AG10803 (cell line): ENCODE data around the gene PRICKLE2.

Source experiments
- DNase-seq: peaks from one replicate; pipeline ENCODE4 v3.0.0; 2010; ENCODE audit warnings: low read depth
- H3K4me3 ChIP-seq: 2 replicates; pipeline ENCODE4 v1.5.1; 2011; ENCODE audit warnings: mild to moderate bottlenecking, low read length, control low read depth
- TF ChIP-seq, protein P1 (sequence below): conservative IDR thresholded peaks from 2 replicates; pipeline ENCODE4 v1.5.1; 2011; ENCODE audit warnings: mild to moderate bottlenecking, low read length, control low read depth, inconsistent platforms

Gene PRICKLE2

DNA sequence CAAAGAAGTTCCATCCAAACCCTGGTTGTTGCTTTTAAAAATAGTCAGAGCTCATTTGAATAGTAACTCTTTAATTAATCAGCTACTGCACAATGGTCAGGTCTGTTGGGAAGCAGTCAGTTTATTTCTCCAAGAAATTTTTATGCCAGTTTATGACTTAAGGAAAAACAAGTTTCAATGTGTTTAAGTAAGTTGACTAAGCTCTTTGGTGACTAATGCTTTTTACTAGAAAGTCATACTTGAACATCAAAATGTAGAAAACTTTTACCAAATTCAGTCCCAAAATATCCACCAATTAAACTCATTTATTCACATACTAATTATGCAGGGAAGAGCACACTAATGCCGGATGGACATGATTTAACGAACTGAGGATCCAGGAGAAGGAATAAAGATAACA lies 22.1 kb downstream of the PRICKLE2 start:
- DNase-seq: no peak
- TF ChIP-seq, protein P1, sequence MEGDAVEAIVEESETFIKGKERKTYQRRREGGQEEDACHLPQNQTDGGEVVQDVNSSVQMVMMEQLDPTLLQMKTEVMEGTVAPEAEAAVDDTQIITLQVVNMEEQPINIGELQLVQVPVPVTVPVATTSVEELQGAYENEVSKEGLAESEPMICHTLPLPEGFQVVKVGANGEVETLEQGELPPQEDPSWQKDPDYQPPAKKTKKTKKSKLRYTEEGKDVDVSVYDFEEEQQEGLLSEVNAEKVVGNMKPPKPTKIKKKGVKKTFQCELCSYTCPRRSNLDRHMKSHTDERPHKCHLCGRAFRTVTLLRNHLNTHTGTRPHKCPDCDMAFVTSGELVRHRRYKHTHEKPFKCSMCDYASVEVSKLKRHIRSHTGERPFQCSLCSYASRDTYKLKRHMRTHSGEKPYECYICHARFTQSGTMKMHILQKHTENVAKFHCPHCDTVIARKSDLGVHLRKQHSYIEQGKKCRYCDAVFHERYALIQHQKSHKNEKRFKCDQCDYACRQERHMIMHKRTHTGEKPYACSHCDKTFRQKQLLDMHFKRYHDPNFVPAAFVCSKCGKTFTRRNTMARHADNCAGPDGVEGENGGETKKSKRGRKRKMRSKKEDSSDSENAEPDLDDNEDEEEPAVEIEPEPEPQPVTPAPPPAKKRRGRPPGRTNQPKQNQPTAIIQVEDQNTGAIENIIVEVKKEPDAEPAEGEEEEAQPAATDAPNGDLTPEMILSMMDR: no peak
- no peak overlapping the region for H3K4me3 ChIP-seq

DNA sequence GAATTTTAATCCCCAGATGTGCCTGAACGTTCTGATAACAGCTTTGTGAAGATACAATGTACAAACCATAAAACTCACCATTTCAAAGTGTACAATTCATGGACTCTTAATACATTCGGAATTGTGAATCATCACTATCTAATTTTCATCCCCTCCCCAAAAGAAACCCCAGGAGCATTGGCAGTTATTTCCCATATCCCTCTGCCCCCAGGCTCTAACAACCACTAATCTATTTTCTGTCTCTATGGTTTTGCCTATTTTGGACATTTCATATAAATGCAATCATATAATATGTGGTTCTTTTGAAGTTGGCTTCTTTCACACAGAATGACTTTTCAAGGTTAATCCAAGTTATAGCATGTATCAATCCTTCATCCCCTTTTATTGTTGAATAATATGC lies 25.3 kb downstream of the PRICKLE2 start:
- TF ChIP-seq, protein P1: no peak
- no peak for DNase-seq

DNA sequence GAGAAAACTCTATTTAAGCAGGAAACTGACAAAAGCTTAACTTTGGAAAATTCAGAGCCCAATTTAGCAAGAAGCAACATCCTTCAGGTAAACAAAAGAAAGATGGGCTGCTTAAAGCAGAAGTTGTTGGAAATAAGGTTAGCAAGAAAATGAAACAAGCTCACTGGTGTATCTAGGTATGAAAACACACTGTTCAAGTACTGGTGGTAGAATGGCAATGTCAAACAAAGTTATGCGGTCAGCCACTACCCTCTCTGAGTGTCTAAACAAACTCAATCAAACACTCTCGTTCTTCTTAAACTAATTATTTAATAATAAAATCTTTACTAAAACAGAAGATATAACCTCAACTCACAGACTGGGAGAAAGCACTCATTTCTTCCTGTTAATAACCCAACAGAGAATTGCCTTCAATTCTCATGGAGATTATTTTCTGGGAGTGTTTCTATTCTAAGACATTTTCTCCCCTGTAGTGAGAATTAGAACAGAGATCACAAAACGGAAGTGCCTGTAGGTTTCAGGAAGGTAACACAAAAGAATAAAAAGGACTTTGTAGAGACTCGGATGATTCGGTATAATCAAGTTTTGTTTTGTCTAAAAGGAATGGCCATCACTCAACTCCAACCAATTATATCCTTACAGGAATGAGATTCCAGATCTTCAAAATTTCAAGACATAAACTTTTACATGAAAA lies 28.9 kb downstream of the PRICKLE2 start:
- TF ChIP-seq, protein P1: no peak
- no peak overlapping the region for H3K4me3 ChIP-seq
- DNase-seq: no peak

More for the DNA sequence above, 25.3 kb downstream of the PRICKLE2 start:
- no peak overlapping the region for H3K4me3 ChIP-seq

DNA sequence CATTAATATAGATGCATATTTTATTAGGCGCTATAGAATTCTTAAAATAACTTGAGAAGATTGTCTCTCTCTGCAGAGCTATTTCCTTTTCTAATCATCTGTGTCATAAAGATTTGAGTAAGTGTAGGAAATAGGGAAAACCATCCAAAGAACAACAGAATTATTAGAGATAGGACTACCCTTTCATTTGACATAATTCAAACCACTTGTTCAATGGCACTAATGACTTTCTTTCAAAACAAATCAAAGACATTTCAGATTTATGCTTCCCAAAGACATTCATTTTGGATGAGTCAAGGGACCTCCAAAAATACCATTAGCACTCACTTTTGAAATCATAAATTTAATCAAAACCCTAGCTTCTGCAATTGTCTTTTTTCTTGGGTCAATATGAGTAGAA lies 29.5 kb downstream of the PRICKLE2 start:
- TF ChIP-seq, protein P1: no peak
- no peak overlapping the region for H3K4me3 ChIP-seq
- no peak for DNase-seq

DNA sequence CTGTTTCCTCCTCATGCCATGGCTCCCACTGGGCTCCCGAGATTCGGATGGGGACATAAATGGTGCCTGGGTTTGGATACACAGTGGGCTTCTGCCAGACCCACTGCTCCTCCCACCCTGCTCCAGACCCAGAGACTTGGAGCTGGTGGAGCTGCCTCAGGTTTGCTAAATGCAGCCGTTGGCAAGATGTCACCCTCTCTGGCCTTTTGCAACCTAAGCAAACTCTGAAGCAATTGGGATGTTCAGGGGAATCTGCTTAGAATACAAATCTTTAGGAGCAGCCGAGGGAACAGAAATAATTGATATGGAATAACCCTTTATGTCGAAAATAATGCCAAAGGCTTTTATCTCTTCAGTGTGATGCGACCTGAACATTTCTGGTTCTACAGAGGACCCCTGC lies 33.4 kb downstream of the PRICKLE2 start:
- no peak for DNase-seq
- no peak overlapping the region for H3K4me3 ChIP-seq
- TF ChIP-seq, protein P1: no peak

DNA sequence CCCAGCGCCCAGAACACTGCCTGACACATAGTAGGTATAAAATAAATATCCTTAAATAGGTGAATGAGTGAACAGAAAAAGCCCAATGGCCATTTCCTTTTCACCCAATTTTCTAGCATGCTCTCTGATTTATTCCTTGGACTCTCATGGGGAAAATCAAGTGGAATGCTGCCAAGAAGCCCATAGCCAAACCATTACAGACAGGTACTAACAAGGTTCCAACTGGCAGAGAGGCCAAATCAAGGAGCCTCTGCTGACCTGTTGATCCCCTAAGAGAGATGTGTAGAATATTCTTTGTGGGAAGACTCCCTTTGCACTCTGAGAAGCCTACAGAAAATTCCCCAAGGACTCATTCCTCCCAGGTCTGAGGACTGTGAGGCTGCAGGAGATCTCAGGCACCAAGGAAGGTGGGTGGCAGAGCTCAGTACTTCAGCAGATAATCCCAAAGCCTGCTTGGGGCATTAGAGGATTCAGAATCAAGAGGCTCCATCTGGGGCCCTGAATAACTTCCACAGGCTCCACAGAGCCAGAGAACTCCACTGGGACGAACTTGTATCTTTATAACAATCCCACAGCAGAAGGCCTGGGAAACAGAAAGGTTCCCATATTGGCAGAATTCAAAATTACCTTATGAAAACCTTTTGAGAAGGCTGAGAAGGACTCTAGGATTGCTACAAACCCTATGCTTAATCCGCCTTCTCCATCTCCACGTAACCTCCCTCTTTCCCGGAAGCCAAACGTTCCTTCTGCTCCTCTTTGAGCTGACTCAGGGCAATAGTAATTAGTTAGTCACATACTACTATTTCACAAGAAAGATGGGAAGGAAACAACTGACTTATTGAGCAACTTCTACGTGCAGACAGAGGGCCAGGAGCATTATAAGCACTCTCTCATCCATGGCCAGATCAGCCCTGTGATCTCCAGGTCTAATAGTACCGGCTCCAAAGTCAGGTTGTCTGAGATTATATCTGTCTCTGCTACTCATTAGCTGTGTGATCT lies 34.5 kb downstream of the PRICKLE2 start:
- TF ChIP-seq, protein P1: no peak; the same call in 1 of the 2 replicates
- DNase-seq: peak; percentile 94
- no peak overlapping the region for H3K4me3 ChIP-seq
